ENCODE data around the gene LRPAP1. TPM values are rescaled to one million over a fixed set of nuclear protein-coding genes. Genes with fewer than 3 reads are reported as not detected.

Gene LRPAP1
- total RNA-seq, 1 donor from 2014 or later, result 134 TPM

GRCh38 chr4:3519468-3520264 is 12.6 kb downstream of the LRPAP1 start:
- TF ChIP-seq CTCF (IDR thresholded peaks at IDR 0.05; ENCODE audit: unreplicated experiment), result no peak
- H3K36me3 Mint-ChIP-seq (ENCODE audit: insufficient read depth), result peaks cover 13% of the 10 kb centered on the region
- H3K27me3 Mint-ChIP-seq, result no peaks in the 10 kb centered on the region
- H3K9me3 Mint-ChIP-seq (ENCODE audit: low read depth), result no peaks in the 10 kb centered on the region
- DNase-seq (ENCODE audit: low spot score, unreplicated experiment), result no peak
- no peak overlapping the region for H3K4me3 Mint-ChIP-seq (ENCODE audit: low read depth)
- no peak overlapping the region for H3K27ac Mint-ChIP-seq
- H3K4me1 Mint-ChIP-seq (ENCODE audit: low read depth), result no peaks in the 10 kb centered on the region

- DNase-seq (ENCODE audit: low spot score, unreplicated experiment), result no peak
- Mint-ChIP-seq H3K36me3 (ENCODE audit: insufficient read depth) (peaks cover 14% of the 10 kb centered on the region), H3K9me3 (ENCODE audit: low read depth) (no peaks in the 10 kb centered on the region), H3K4me3 (ENCODE audit: low read depth) (no peak overlapping the region), H3K27ac (no peak overlapping the region), H3K27me3 (no peaks in the 10 kb centered on the region), H3K4me1 (ENCODE audit: low read depth) (no peaks in the 10 kb centered on the region)
- TF ChIP-seq CTCF (IDR thresholded peaks at IDR 0.05; ENCODE audit: unreplicated experiment), result no peak
These were observed 13.3 kb downstream of the LRPAP1 start for GRCh38 chr4:3518941-3519340.

- H3K9me3 Mint-ChIP-seq (ENCODE audit: low read depth), result no peaks in the 10 kb centered on the region
- no peak overlapping the region for H3K4me3 Mint-ChIP-seq (ENCODE audit: low read depth)
- H3K4me1 Mint-ChIP-seq (ENCODE audit: low read depth), result no peaks in the 10 kb centered on the region
- no peak overlapping the region for H3K27ac Mint-ChIP-seq
- no peak for DNase-seq (ENCODE audit: low spot score, unreplicated experiment)
- peaks cover 18% of the 10 kb centered on the region for H3K36me3 Mint-ChIP-seq (ENCODE audit: insufficient read depth)
- TF ChIP-seq CTCF (IDR thresholded peaks at IDR 0.05; ENCODE audit: unreplicated experiment), result no peak
- H3K27me3 Mint-ChIP-seq, result no peaks in the 10 kb centered on the region
These were observed 13.7 kb downstream of the LRPAP1 start for GRCh38 chr4:3518511-3518880.

GRCh38 chr4:3517731-3518510 is 14.3 kb downstream of the LRPAP1 start:
- no peaks in the 10 kb centered on the region for H3K4me1 Mint-ChIP-seq (ENCODE audit: low read depth)
- H3K27ac Mint-ChIP-seq, result no peak overlapping the region
- no peaks in the 10 kb centered on the region for H3K27me3 Mint-ChIP-seq
- DNase-seq (ENCODE audit: low spot score, unreplicated experiment), result no peak
- H3K4me3 Mint-ChIP-seq (ENCODE audit: low read depth), result no peak overlapping the region
- H3K36me3 Mint-ChIP-seq (ENCODE audit: insufficient read depth), result peaks cover 21% of the 10 kb centered on the region
- no peak for TF ChIP-seq CTCF (IDR thresholded peaks at IDR 0.05; ENCODE audit: unreplicated experiment)
- H3K9me3 Mint-ChIP-seq (ENCODE audit: low read depth), result no peaks in the 10 kb centered on the region

GRCh38 chr4:3516836-3517730 is 15.1 kb downstream of the LRPAP1 start:
- no peaks in the 10 kb centered on the region for H3K4me1 Mint-ChIP-seq (ENCODE audit: low read depth)
- peaks cover 27% of the 10 kb centered on the region for H3K36me3 Mint-ChIP-seq (ENCODE audit: insufficient read depth)
- H3K27ac Mint-ChIP-seq, result no peak overlapping the region
- no peak overlapping the region for H3K4me3 Mint-ChIP-seq (ENCODE audit: low read depth)
- no peaks in the 10 kb centered on the region for H3K27me3 Mint-ChIP-seq
- no peaks in the 10 kb centered on the region for H3K9me3 Mint-ChIP-seq (ENCODE audit: low read depth)
- no peak for DNase-seq (ENCODE audit: low spot score, unreplicated experiment)
- TF ChIP-seq CTCF (IDR thresholded peaks at IDR 0.05; ENCODE audit: unreplicated experiment), result no peak

All from progenitor cell of endocrine pancreas (in vitro differentiated cells).